ENCODE results near the gene BRINP1. TPM values are rescaled to one million over a fixed set of nuclear protein-coding genes. Genes with fewer than 3 reads are reported as not detected.

Gene BRINP1
- total RNA-seq, 2 experiments from 2014 or later, result not detected

DNA sequence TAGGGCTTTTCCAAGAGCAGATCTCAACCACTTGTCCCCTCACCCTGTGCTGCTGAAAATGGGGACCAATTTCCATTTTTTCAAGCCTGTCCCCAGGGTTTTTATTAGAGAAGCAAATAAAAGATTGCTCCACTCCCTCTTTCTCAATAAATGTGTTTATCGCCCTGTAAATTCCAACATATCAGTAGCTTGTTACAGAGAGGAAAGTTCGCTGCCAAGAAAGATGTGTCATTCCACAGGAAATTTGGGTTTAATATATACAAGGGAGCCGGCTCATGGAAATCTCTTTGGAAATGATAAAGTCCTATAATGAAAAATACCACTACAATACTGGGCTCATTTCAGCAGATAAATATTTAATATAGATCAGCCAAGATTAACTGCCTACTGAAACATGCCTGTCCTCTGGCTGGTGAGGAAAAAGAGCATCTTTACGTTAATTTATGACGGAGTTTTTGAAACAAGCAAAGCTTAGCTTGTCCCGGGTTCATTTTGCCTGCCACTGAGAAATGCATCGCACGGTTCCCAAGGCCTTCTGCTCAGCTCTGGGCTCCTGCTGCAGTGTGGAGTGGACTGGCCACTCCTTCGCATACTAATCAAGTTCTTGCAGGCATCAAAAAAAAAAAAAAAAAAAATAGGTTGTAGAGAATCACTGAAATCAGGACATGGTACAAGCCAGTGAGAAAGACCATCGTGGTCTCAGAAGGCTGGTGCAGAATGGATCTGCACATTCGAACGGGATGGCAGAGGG lies 84.5 kb downstream of the BRINP1 start:
- H3K27ac Mint-ChIP-seq, result no peak overlapping the region
- H3K27me3 Mint-ChIP-seq (ENCODE audit: low read depth), result no peaks in the 10 kb centered on the region
- ChIA-PET POLR2A (no interaction called here), CTCF (no interaction called here)
- H3K9me3 Mint-ChIP-seq (ENCODE audit: insufficient read depth), result no peaks in the 10 kb centered on the region
- DNase-seq (no peak), ATAC-seq (no peak)
- H3K36me3 Mint-ChIP-seq (ENCODE audit: low read depth), result no peaks in the 10 kb centered on the region
- no peak overlapping the region for H3K4me3 Mint-ChIP-seq
- H3K4me1 Mint-ChIP-seq (ENCODE audit: low read depth), result no peaks in the 10 kb centered on the region

DNA sequence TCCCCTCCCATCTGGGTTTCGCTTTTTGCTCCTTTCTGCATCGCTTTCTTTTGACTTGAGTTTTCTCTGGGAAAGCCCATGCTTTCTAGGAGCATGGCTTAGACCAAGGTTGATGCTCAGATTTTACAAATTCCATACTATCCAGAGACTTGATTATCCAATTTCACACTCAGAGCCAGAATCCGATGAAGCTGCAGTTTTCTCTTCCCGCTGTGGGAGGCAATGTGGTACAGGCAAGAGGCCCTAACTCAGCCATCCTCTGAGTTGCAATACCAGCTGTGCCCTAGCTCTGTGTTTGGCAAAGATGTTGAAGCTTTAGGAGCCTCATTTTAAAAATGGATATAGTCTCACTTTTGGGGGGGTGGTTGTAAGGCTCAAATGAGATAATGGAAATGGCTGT lies 85.1 kb downstream of the BRINP1 start:
- H3K9me3 Mint-ChIP-seq (ENCODE audit: insufficient read depth), result no peaks in the 10 kb centered on the region
- no peaks in the 10 kb centered on the region for H3K27me3 Mint-ChIP-seq (ENCODE audit: low read depth)
- DNase-seq, result no peak
- H3K27ac Mint-ChIP-seq, result no peak overlapping the region
- no peak for ATAC-seq
- H3K4me3 Mint-ChIP-seq, result no peak overlapping the region
- ChIA-PET POLR2A (no interaction called here), CTCF (no interaction called here)
- no peaks in the 10 kb centered on the region for H3K4me1 Mint-ChIP-seq (ENCODE audit: low read depth)
- no peaks in the 10 kb centered on the region for H3K36me3 Mint-ChIP-seq (ENCODE audit: low read depth)

DNA sequence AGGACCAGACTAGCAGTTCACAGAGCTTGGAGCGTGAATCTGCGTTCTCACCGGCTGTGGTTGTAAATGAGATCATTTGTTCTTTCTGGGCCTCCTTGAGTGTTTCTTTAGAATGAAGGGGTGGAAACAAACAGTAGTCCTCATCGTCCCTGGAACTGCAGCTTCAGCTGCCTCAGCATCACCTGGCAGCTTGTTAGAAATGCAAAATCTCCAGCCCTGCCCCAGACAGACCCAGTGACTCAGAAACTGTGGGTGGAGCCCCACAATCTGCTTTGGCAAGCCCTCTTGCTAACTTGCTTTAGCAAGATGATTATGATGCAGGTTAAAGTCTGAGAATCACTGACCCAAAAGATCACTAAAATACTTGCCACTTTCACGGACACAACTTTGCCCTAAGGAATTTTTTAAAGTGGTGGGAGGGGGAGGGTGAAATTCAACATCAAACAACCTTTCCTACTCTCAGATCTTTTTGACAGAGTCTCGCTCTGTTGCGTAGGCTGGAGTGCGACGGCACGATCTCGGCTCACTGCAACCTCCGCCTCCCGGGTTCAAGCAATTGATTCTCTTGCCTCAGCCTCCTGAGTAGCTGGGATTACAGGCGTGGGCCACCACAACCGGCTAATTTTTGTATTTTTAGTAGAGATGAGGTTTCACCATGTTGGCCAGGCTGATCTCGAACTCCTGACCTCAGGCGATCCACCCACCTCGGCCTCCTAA lies 86.0 kb downstream of the BRINP1 start:
- Mint-ChIP-seq H3K4me3 (no peak overlapping the region), H3K36me3 (ENCODE audit: low read depth) (no peaks in the 10 kb centered on the region), H3K27ac (no peak overlapping the region), H3K4me1 (ENCODE audit: low read depth) (no peaks in the 10 kb centered on the region), H3K9me3 (ENCODE audit: insufficient read depth) (no peaks in the 10 kb centered on the region), H3K27me3 (ENCODE audit: low read depth) (no peaks in the 10 kb centered on the region)
- CTCF ChIA-PET, result no interaction called here
- no peak for ATAC-seq
- POLR2A ChIA-PET, result no interaction called here
- no peak for DNase-seq

DNA sequence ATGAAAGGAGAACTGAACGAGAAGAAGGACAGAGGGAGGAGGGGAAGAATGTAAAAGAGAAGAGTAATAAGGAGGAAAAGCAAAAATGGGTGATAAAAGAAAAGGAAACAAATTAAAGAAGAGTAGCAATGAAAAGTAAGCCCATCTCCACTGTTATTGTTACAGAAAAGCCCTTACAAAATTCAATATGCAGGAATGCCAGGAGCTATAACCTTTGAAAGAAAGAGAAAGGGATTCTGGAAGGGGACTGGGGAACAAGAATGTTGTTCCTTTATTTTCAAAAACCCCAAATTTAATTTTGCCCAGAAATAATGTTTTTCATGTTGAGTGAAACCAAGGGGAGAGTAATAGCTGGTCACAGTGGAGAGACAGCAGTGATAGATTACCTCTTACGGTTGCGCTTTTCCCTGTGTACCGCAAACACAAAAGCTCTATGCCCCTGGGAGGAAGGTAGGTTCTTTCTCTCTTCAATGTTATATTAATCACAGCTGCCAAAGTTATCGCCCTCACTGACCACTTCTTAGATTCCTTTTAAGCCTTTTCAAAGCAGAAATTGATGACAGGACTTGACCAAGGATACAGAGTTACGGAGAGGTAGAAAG lies 86.7 kb downstream of the BRINP1 start:
- no peaks in the 10 kb centered on the region for H3K4me1 Mint-ChIP-seq (ENCODE audit: low read depth)
- no peak overlapping the region for H3K4me3 Mint-ChIP-seq
- CTCF ChIA-PET, result no interaction called here
- POLR2A ChIA-PET, result no interaction called here
- no peaks in the 10 kb centered on the region for H3K36me3 Mint-ChIP-seq (ENCODE audit: low read depth)
- no peak overlapping the region for H3K27ac Mint-ChIP-seq
- no peaks in the 10 kb centered on the region for H3K9me3 Mint-ChIP-seq (ENCODE audit: insufficient read depth)
- no peaks in the 10 kb centered on the region for H3K27me3 Mint-ChIP-seq (ENCODE audit: low read depth)
- ATAC-seq (no peak), DNase-seq (no peak)

DNA sequence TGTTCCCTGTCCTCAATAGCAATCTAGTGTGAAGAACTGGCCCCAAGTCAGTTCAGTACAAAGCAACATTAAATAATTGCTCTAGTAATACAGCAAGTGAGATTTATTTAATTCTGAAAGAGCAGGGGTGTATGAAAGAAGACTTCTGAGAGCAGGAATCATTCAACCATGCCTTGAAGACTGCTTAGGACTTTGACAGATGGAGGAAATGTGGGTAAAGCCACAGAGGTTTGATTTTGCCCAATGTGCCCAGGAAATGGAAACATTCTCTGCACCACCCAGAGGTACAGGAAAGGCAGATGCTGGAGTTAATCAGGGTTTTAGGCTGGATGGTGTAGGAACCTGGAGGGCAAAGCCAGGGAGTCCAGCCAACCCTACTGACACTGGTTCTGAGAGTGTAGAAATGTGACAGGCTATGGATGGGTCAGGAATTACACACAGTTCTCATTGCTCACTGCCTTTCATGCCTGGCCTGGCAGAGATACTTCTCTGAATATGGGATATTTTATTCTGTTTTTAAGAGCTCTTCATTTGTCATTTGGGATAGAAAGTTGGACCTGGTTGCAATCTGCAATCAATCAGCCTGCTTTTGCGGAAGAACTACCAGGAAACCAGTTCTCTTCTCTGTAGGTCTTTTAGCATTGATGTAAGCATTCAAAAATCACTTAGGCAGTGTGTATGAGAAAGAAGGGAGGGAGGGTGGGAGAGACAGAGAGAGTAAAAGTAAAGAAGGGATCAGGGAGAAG lies 88.3 kb downstream of the BRINP1 start:
- no peaks in the 10 kb centered on the region for H3K27me3 Mint-ChIP-seq (ENCODE audit: low read depth)
- H3K27ac Mint-ChIP-seq, result no peak overlapping the region
- no peak for ATAC-seq
- H3K4me3 Mint-ChIP-seq, result no peak overlapping the region
- ChIA-PET POLR2A (no interaction called here), CTCF (no interaction called here)
- H3K36me3 Mint-ChIP-seq (ENCODE audit: low read depth), result no peaks in the 10 kb centered on the region
- DNase-seq, result no peak
- no peaks in the 10 kb centered on the region for H3K9me3 Mint-ChIP-seq (ENCODE audit: insufficient read depth)
- H3K4me1 Mint-ChIP-seq (ENCODE audit: low read depth), result no peaks in the 10 kb centered on the region

DNA sequence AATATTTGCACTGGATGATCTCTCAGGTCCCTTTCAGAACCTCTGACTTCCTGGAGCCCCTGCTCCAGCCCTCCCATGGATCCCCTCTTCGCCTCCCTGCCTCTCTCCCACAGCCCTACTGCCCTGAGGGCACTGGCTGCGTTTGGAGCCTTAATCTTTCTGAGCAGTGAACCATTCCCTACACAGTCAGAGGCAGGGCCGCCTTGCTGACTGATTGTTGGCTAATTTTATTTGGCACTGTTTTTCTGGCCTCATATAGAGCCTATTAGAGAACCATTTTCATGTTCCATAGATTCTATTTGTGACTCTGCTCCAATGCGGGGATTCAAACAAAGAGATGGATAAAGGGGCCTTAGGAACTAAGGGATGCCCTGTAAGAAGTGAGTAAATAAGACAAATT lies 91.1 kb downstream of the BRINP1 start:
- Mint-ChIP-seq H3K27ac (no peak overlapping the region), H3K4me1 (ENCODE audit: low read depth) (no peaks in the 10 kb centered on the region), H3K36me3 (ENCODE audit: low read depth) (no peaks in the 10 kb centered on the region), H3K9me3 (ENCODE audit: insufficient read depth) (no peaks in the 10 kb centered on the region), H3K4me3 (no peak overlapping the region), H3K27me3 (ENCODE audit: low read depth) (no peaks in the 10 kb centered on the region)
- ChIA-PET CTCF (interaction anchor here (1.5 kb wide), 1 partner anchor 12 kb away, joined by 5 read pairs; no protein-coding TSS in a partner anchor), POLR2A (no interaction called here)
- ATAC-seq, result no peak
- no peak for DNase-seq

DNA sequence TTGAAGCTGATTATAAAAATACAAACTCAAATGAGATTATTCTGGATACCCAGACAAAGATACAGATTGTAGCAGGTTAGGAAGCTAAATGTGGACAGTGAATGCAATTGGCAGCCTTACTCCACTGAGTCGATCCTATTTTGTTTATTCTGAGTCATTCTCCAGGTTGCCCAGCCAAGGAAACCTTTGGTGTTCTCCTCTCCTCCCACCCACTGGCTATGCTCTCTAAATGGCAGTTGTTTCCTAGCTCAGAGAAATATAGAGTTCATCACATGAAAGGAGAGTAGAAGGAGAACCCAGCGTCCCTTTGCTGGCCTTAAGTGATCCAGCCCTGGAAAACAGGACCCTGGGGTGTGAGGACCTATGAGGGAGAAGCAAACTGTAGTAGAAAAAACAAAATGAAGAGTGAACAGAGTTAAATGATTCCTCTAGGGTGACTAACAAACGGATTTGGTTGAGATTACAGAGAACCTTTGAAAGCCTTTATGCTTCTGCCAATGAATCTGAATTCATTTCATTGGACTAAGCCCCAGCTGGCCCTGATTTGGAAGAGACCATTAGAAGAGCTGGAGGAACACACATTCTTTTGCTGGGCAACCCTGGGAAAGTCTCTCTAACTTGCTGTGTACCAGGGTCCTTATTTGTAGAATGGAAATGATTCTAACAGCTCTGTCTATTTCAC lies 95.1 kb downstream of the BRINP1 start:
- CTCF ChIA-PET, result no interaction called here
- Mint-ChIP-seq H3K36me3 (ENCODE audit: low read depth) (no peaks in the 10 kb centered on the region), H3K4me3 (no peak overlapping the region), H3K4me1 (ENCODE audit: low read depth) (no peaks in the 10 kb centered on the region), H3K9me3 (ENCODE audit: insufficient read depth) (no peaks in the 10 kb centered on the region), H3K27me3 (ENCODE audit: low read depth) (no peaks in the 10 kb centered on the region), H3K27ac (no peak overlapping the region)
- ATAC-seq (no peak), DNase-seq (no peak)
- POLR2A ChIA-PET, result no interaction called here

DNA sequence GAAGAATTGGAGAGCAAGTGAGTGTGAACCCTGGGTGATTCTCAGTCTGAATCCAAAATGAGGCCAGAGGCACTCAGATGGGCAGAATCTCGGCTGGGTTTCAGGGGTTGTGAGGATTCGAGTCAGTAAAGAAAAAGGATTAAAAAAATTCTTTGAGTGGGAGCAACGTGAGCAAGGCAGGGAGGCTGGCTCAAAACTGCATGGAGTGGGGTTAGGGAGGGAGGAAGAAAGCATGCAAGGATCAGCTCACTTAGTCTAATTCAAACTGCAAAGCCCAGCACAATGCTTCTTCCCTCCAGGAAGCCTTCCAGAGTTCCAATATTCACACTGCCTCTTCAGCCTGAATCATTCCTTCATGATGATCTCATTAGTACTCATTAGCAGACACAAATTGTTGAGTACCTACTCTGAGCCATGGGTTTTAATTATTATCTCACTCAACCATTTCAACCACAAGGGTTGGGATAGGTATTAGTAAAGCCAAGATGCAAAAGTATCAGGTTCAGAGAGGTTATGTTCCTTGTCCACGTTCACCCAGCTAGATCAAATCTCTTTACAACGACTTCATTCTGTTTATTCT lies 95.8 kb downstream of the BRINP1 start:
- POLR2A ChIA-PET, result no interaction called here

DNA sequence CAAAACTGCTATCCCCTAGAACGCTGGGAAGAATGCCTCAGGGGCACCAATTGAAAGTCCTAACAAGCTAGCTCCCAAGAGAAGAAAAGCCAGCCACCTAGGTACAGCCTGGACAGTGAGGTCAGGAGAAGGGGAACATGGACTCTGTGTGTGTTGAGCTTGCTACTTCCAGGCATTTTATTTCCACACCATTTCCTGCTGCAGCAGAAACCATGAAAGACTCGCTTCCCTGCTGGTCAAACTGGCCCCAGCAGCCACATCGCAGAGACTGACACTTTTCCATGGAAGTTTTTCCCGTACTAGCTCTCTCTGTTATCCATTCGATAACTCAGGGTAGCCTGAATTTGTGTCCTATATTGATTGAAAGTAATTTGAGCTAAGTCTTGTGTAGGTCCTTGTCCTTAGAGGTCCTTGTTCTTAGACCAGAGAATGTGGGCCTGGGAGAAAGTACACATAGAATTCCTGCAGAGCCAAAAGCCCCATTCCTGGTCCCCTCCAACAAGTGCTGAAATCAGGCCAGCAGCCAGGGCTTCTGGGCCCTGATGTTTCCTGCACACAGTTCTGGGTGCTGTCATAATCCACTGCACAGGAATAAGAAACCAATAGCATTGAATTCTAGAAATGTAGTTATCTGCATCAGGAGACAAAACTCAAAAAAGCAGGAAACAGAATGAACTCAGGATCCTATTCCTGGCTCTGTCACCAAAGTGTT lies 96.6 kb downstream of the BRINP1 start:
- CTCF ChIA-PET, result no interaction called here
- H3K4me3 Mint-ChIP-seq, result no peak overlapping the region
- DNase-seq, result no peak
- H3K9me3 Mint-ChIP-seq (ENCODE audit: insufficient read depth), result no peaks in the 10 kb centered on the region
- ATAC-seq, result no peak
- POLR2A ChIA-PET, result no interaction called here
- H3K36me3 Mint-ChIP-seq (ENCODE audit: low read depth), result no peaks in the 10 kb centered on the region
- no peak overlapping the region for H3K27ac Mint-ChIP-seq
- no peaks in the 10 kb centered on the region for H3K27me3 Mint-ChIP-seq (ENCODE audit: low read depth)
- H3K4me1 Mint-ChIP-seq (ENCODE audit: low read depth), result no peaks in the 10 kb centered on the region

More for the DNA sequence above, 95.8 kb downstream of the BRINP1 start:
- CTCF ChIA-PET, result no interaction called here
- no peaks in the 10 kb centered on the region for H3K36me3 Mint-ChIP-seq (ENCODE audit: low read depth)
- no peaks in the 10 kb centered on the region for H3K9me3 Mint-ChIP-seq (ENCODE audit: insufficient read depth)
- no peak overlapping the region for H3K27ac Mint-ChIP-seq
- ATAC-seq, result no peak
- no peak overlapping the region for H3K4me3 Mint-ChIP-seq
- H3K4me1 Mint-ChIP-seq (ENCODE audit: low read depth), result no peaks in the 10 kb centered on the region
- no peak for DNase-seq
- no peaks in the 10 kb centered on the region for H3K27me3 Mint-ChIP-seq (ENCODE audit: low read depth)

DNA sequence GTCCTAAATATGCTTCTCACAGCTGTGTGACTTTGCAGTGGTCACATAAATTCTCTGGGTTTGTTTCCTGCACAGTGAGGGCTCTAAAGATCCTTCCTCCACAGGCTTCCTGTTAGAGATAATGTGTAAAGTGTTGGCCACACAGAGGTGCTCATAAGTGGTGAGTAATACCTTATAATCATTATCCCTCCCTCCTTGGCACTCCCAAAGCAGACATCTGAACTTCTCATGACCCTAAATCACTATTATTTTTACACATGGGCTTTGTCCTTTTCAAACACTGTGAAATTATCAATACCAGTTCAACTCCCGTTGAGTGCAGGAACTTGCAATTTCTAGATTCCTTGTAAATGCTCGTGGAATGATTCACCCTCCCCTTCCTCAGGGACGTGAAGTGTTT lies 100.2 kb downstream of the BRINP1 start:
- Mint-ChIP-seq H3K9me3 (ENCODE audit: insufficient read depth) (no peaks in the 10 kb centered on the region), H3K27ac (no peak overlapping the region), H3K27me3 (ENCODE audit: low read depth) (no peaks in the 10 kb centered on the region), H3K4me1 (ENCODE audit: low read depth) (no peaks in the 10 kb centered on the region), H3K36me3 (ENCODE audit: low read depth) (no peaks in the 10 kb centered on the region), H3K4me3 (no peak overlapping the region)
- no peak for DNase-seq
- POLR2A ChIA-PET, result no interaction called here
- CTCF ChIA-PET, result no interaction called here
- ATAC-seq, result no peak

DNA sequence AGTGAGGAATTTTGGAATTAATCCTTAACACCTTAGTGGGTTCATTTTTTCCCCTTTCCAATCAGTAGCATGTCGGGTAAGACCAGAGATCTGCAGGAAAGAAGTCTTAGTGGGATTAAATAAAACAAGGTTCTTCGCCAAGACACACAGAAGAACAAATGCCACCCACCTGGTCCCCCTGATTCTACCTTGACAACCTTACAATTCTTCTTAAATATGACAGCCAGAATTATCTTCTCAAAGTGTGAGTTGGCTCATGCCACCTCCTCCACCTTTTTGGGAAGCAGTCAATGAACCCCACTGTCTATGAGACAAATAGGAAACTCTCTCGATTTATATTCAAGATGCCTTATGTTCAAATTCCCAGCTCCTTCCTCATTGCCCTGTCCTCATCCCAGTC lies 105.1 kb downstream of the BRINP1 start:
- POLR2A ChIA-PET, result no interaction called here
- CTCF ChIA-PET, result no interaction called here
- no peak overlapping the region for H3K27ac Mint-ChIP-seq
- H3K9me3 Mint-ChIP-seq (ENCODE audit: insufficient read depth), result no peaks in the 10 kb centered on the region
- H3K4me3 Mint-ChIP-seq, result no peak overlapping the region
- DNase-seq (no peak), ATAC-seq (no peak)
- H3K4me1 Mint-ChIP-seq (ENCODE audit: low read depth), result no peaks in the 10 kb centered on the region
- no peaks in the 10 kb centered on the region for H3K27me3 Mint-ChIP-seq (ENCODE audit: low read depth)
- H3K36me3 Mint-ChIP-seq (ENCODE audit: low read depth), result no peaks in the 10 kb centered on the region

Measured in activated CD8-positive, alpha-beta T cell treated with anti-CD3 and anti-CD28 coated beads, Interleukin-2, amount 10 ng/mL, durations not matched to agents 7 days and 5 days (primary cell).